Measurements from ENCODE around the gene FAM83D. TPM values are rescaled to one million over a fixed set of nuclear protein-coding genes. Genes with fewer than 3 reads are reported as not detected.

Gene FAM83D
- total and polyA plus RNA-seq, 2 of the 4 experiments (the other 2 are of a cell fraction) = 20.4 to 26.4 TPM

GRCh38 chr20:38961530-38962043 is 35.4 kb downstream of the FAM83D start:
- H3K9me1 ChIP-seq (ENCODE audit: insufficient read depth, low read length) = no peaks in the 10 kb centered on the region
- peaks cover 21 to 28% of the 10 kb centered on the region in 2 experiments for H3K79me1 ChIP-seq (ENCODE audit: low read depth in 1 of 2, low read length in 2 of 2)
- peak overlapping the region; percentile 90 for H3K4me3 ChIP-seq (ENCODE audit: insufficient read depth, low read depth, low read length)
- H3K18ac ChIP-seq (ENCODE audit: low read depth, low read length) = no peak overlapping the region
- peak overlapping the region; percentile 69 for H2BK5ac ChIP-seq (ENCODE audit: low read depth, low read length, poor library complexity, severe bottlenecking)
- TF ChIP-seq SMC3 (IDR thresholded peaks at IDR 0.05; ENCODE audit: low read depth, low read length) = no peak
- TF ChIP-seq NFE2L2 (IDR thresholded peaks at IDR 0.05; ENCODE audit: low read depth, low read length) = no peak
- TF ChIP-seq RAD21 (IDR thresholded peaks at IDR 0.05; ENCODE audit: low read length) = no peak
- TF ChIP-seq FOS (IDR thresholded peaks at IDR 0.05; ENCODE audit: low read depth, low read length) = no peak
- TF ChIP-seq POLR2A (IDR thresholded peaks at IDR 0.05; ENCODE audit: low read depth, low read length) = no peak
- TF ChIP-seq RFX5 (IDR thresholded peaks at IDR 0.05; ENCODE audit: low read depth, low read length) = no peak
- no peak for TF ChIP-seq ELK1 (IDR thresholded peaks at IDR 0.05; ENCODE audit: borderline replicate concordance, low read depth, low read length)
- TF ChIP-seq CTCF (conservative IDR thresholded peaks at IDR 0.05; ENCODE audit: low read depth, low read length) = no peak
- no peak for TF ChIP-seq CEBPB (IDR thresholded peaks at IDR 0.05; ENCODE audit: low read depth, low read length)
- TF ChIP-seq BHLHE40 (IDR thresholded peaks at IDR 0.05; ENCODE audit: low read depth, low read length) = no peak
- no peak for TF ChIP-seq CHD1 (IDR thresholded peaks at IDR 0.05; ENCODE audit: low read depth, low read length)
- no peak for TF ChIP-seq USF2 (IDR thresholded peaks at IDR 0.05; ENCODE audit: low read depth, low read length)
- no peaks in the 10 kb centered on the region for H3K27me3 ChIP-seq (ENCODE audit: control insufficient read depth, insufficient read depth, low read length)
- H2BK20ac ChIP-seq (ENCODE audit: low read depth, low read length) = no peak overlapping the region
- peak overlapping the region; percentile 83 for H2AK9ac ChIP-seq (replicated peaks; ENCODE audit: low read depth, low read length, poor library complexity)
- no TSS peak for BruUV-seq (replicated peaks)
- peak overlapping the region; percentile 99 for H2AFZ ChIP-seq (replicated peaks; ENCODE audit: low read length, poor library complexity)
- intact Hi-C loops (cut with micrococcal nuclease) = loop anchor here (1.0 kb wide), 2 partner anchors 35 to 87 kb away; partner anchors contain the start of gene FAM83D
- H3K27ac ChIP-seq (ENCODE audit: insufficient read depth, low read length) = peak overlapping the region; percentile 76
- peak overlapping the region; percentile 90 to 96 for H4K8ac ChIP-seq (ENCODE audit: low read depth in 2 of 2, low read length in 2 of 2)
- in situ Hi-C loops (cut with MboI; ENCODE audit: low sequenced_read_pairs) = no loop called here
- POLR2A ChIA-PET (ENCODE audit: unreplicated experiment) = interaction anchor here (0.9 kb wide), 1 partner anchor 9 kb away, joined by 3 read pairs; no protein-coding TSS in a partner anchor
- peak overlapping the region; percentile 93 for H3K4me2 ChIP-seq (ENCODE audit: low read depth, low read length)
- H4K20me1 ChIP-seq (ENCODE audit: insufficient read depth, low read length) = no peaks in the 10 kb centered on the region
- H3K36me3 ChIP-seq (ENCODE audit: control insufficient read depth, insufficient read depth, low read length) = no peaks in the 10 kb centered on the region
- DNase-seq (no peak), ATAC-seq (ENCODE audit: low read depth) (no peak)
- no peaks in the 10 kb centered on the region for H3K9me3 ChIP-seq (ENCODE audit: control insufficient read depth, insufficient read depth, low read length)
- peak overlapping the region; percentile 77 for H3K9ac ChIP-seq (ENCODE audit: low read depth, low read length)
- H3K14ac ChIP-seq (replicated peaks; ENCODE audit: low read depth, low read length) = peak overlapping the region; percentile 97
- dilution Hi-C loops (cut with HindIII; ENCODE audit: low sequenced_read_pairs, unreplicated experiment) = no loop called here
- H4K5ac ChIP-seq (ENCODE audit: low read depth, low read length) = peak overlapping the region; percentile 93
- no peak overlapping the region for H2BK15ac ChIP-seq (ENCODE audit: low read depth, low read length)
- peak overlapping the region; percentile 69 for H4K91ac ChIP-seq (ENCODE audit: insufficient read depth, low read depth, low read length)
- CTCF ChIA-PET = interaction anchor here (0.9 to 1.3 kb wide), 2 partner anchors 9 to 35 kb away, joined by 3 to 4 read pairs; partner anchors contain the start of gene FAM83D
- H3K4ac ChIP-seq (ENCODE audit: low read depth, low read length) = peak overlapping the region; percentile 81
- peak overlapping the region; percentile 84 for H2AK5ac ChIP-seq (ENCODE audit: low read depth, low read length)
- peak overlapping the region; percentile 55 for H3K56ac ChIP-seq (ENCODE audit: extremely low read depth, insufficient read depth, low read length)
- H3K4me1 ChIP-seq (ENCODE audit: control insufficient read depth, insufficient read depth, low read length) = 0 out of 2 replicates have a peak, but pooled peaks cover 2% of the 10 kb centered on the region
- peak overlapping the region; percentile 94 for H3K23ac ChIP-seq (ENCODE audit: low read depth, low read length)
- 3% methylated on average over 9 of the region's 16 CpGs; no CpG with 5 or more reads in 1 of the 2 experiments for WGBS, 2 experiments (ENCODE audit: extremely low coverage in 2 of 2, insufficient read length in 1 of 2)
- H2BK120ac ChIP-seq (ENCODE audit: low read depth, low read length) = peak overlapping the region; percentile 67

Measured in IMR-90 (cell line).